HG02852 (cell line): ENCODE results near the gene B3GNT8.
"Not testable (repeated sequence)": the region's sequence is repeated elsewhere in the genome, so short reads cannot be mapped to it uniquely, and the experiment has no call there.

ENCODE experiments used
- ATAC-seq: cut with Tn5 transposase; IDR thresholded peaks from one replicate; pipeline ENCODE4 v1.9.1; 2021; ENCODE audit warnings: mild to moderate bottlenecking, moderate library complexity; ENCODE audit not compliant: unreplicated experiment

Gene B3GNT8, protein sequence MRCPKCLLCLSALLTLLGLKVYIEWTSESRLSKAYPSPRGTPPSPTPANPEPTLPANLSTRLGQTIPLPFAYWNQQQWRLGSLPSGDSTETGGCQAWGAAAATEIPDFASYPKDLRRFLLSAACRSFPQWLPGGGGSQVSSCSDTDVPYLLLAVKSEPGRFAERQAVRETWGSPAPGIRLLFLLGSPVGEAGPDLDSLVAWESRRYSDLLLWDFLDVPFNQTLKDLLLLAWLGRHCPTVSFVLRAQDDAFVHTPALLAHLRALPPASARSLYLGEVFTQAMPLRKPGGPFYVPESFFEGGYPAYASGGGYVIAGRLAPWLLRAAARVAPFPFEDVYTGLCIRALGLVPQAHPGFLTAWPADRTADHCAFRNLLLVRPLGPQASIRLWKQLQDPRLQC

GRCh38 chr19:41426952-41427646, at the start of gene B3GNT8:
Gene B3GNT8 (minus strand): TSS chr19:41427374. CDS start chr19:41426778, 596 bp downstream.
- no peak for ATAC-seq

DNA sequence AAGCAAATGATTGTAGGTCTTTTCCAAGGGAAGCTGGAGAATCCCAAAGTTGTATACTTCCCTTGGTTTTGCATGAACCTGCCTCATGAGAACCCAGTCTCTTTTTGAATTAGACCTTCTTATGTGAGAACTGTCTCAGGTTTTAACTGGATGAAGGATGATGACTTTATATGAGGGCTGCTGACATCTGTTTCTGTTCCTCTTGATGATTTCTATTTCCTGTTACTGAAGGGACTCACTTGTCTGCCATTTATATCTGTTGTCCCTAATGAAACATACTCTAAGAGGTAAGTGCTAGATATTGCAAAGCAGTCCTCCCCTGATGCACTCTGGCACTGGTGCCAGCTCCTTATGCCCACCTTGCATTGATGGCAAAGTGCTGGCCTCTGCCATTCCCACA, 49.4 kb upstream of the B3GNT8 start:
- no peak for ATAC-seq

- ATAC-seq = not testable (repeated sequence)
These were observed 36.4 kb upstream of the B3GNT8 start for GRCh38 chr19:41463257-41464256.

- no peak for ATAC-seq
These were observed 35.3 kb upstream of the B3GNT8 start for GRCh38 chr19:41462497-41462896.

DNA sequence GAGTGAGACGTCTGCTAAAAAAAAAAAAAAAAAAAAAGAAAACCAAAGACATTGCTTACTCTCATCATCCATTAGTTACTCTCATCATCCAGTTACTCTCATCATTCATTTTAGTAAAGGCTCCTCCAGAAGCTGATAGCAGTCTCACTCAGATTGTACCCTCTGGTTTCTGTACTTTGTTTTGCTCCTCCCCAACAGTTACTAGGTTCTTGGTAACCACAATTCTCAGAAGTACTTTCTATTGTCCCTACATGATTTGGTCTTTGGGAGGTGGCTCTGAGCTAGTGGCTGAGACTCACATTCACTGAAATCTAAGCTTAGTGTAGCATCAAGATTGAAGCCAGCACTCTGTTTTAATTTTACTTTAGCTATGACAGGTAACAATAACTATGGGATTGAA, 30.1 kb upstream of the B3GNT8 start:
- no peak for ATAC-seq

- ATAC-seq = no peak
These were observed 29.3 kb upstream of the B3GNT8 start for GRCh38 chr19:41456342-41456918.

DNA sequence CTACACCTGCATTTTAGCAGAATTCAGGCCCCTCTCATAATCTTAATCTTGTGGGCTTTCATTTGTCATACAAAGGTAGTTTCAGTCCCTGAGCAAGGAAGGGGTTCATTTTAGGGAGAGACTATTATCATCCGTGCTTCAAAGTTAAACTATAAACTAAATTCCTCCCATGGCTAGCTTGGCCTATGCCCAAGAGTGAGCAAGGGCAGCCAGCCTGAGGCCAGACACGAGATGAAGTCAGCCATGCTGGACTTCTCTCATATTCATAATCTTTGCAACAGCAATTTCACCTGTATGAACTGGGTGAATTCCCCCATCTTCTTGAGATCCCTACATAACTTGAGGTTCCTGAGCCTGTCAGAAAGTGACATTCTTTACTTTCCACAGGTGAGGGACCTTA, 28.8 kb upstream of the B3GNT8 start:
- no peak for ATAC-seq

DNA sequence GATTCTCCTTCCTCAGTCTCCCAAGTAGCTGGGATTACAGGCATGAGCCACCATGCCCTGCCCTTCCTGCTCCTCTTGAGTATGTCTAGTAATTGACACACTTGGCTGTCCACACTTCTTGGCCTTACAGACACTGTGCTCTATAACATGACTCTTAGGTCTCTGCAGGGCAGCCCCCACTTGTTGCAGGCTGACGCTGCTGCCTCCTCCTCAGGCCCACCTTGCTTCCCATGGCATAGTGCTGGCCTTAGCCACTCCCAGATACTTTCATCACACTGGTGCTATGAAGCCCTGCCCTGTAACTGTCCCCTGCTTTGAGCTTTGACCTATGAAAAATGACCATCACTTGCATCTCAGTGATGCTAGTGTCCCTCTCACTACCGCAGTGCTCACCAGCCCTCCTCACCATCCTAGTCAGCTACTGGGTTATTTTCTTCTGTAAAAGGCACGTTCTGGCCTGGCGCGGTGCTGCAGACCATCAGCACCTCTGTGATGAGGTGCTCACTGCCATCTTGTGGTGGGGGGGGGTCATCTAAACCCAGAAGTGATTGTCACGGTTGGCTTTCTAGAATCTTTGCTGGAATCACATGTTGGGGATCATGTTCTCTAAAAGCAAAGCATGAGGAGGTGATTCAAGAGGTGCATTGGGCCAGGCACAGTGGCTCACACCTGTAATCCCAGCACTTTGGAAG, 25.6 kb upstream of the B3GNT8 start:
- no peak for ATAC-seq

GRCh38 chr19:41449865-41450178, 22.6 kb upstream of the B3GNT8 start:
- ATAC-seq = no peak

- ATAC-seq = no peak
These were observed 22.1 kb upstream of the B3GNT8 start for GRCh38 chr19:41449079-41449864.

GRCh38 chr19:41447732-41448332, 20.7 kb upstream of the B3GNT8 start:
- no peak for ATAC-seq

DNA sequence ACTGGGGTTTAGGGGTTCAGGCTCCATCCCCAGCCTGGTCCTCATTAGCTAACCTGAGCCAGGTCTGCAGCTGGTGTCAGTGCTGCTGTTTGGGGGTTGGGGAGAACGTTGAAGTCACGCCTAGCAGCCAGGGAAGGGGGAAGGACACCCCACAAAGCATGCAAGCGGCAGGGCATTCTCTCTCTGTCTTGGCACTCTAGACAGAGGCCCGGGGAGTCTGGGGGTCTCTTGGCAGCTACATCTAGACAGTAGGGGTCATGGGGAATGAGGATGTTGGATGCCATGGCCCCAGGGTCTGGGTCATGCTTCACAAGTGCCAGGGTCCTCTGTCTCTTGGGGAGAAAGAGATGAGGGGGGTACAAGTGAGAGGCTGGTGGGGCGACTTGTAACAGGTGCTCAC, 18.4 kb upstream of the B3GNT8 start:
- ATAC-seq = no peak

DNA sequence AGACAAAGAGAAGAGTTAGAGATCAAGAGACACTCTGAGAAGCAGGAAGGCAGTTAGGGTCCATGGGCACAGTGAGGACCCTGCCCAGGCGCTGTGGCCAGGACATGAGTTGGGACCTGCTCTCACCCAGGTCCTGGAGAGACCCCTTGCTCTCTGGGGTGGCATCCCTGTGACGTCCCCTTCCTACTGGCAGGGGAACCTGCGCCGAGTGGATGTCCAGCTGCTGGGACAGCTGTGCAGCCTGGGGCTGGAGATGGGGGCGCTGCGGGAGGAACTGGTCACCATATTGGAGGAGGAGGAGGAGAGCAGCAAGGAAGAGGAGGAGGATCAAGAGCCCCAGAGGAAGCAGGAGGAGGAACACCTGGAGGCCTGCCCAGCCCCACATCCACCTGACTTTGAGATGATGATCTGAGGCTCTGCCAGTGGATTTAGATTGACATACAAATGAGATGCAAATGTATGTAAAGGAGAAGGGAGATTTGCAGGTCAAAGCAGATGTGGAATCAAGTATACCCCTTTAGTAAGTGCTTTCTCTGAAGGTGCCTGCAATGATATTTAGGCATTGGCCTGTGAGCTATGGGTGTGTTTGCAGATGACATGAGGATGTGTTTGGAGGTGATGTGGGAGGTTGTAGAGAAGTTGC, 16.8 kb upstream of the B3GNT8 start:
- no peak for ATAC-seq

DNA sequence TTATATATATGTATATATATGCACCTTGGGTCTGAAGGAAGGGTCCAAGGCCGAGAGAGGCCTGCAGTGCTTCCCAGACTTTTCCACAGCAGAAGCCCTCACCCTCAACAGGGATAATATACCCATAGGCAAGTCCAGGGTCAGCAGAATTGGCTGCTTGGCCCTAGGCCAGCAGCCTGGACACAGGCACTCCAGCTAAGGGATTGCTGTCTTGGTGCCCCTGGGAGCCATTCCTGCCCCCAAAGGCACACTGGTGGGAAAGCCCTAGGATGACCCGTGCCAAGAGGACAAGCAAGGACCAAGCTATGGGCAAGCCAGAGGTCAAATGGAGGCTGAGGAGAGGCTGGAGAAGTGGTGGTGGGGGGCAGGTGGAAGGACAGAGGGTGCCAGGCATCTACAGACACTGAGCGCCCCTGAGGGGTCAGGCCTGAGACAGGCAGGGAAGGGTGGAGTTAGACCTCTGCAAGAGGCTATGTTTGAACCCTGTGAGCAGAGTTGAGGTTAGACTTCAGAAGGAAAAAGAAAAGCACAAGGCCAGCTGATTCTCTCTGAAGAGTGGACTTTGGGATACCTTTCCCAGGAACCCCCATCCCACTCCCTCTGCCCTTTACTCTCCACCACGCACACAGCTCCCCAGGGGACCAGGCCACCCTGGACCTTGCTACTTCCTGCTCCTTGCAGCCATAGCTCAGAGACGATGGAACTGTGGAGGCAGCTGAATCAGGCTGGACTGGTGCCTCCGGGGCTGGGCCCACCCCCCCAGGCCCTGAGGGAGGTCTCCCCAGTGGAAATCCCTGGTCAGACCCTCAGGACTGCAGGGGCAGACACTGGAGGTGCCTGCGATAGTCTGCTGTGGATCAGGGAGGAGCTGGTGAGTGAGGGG, 15.5 kb upstream of the B3GNT8 start, which contains the start of gene ERICH4:
Gene ERICH4 (plus strand): TSS at position 684 of the 883 bp plus-strand sequence. CDS start 14 bp downstream, at position 698.
- no peak for ATAC-seq

DNA sequence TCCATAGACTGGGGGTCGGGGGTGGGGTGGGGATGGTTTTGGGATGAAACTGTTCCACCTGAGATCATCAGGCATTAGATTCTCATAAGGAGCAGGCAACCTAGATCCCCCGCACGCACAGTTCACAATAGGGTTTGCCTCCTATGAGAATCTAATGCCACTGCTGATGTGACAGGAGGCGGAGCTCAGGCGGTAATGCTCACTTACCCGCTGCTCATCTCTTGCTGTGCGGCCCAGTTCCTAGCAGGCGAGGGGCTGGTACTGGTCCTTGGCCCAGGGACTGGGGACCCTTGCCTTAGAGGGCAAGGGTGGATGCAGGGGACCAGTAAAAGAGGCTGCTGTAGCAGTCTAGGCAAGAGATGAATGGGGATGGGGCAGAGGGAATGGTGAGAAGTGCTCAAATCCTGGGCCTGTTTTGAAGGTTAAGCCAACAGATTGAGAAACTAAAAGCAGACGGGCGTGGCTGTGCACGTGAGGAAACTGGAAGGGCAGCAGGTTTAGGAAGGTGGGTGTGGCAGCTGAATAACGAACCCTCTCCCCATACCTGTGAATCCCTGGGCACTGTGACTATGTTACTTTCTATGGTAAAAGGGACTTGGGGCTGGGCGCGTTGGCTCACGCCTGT, 14.3 kb upstream of the B3GNT8 start:
- ATAC-seq = no peak

GRCh38 chr19:41439441-41440222, 12.5 kb upstream of the B3GNT8 start, which contains the start of gene DMAC2:
Gene DMAC2 (minus strand): TSS chr19:41439912. CDS start chr19:41439899, 13 bp downstream.
- peak; percentile 90 for ATAC-seq
